GM18526 (cell line): Measurements from ENCODE around the gene SLC25A51.

ENCODE experiments used
- POLR2A ChIP-seq: IDR thresholded peaks from 3 replicates; pipeline ENCODE4 v1.6.1; 2011; ENCODE audit not compliant: insufficient read length; ENCODE audit errors: extremely low read depth

Gene SLC25A51

DNA sequence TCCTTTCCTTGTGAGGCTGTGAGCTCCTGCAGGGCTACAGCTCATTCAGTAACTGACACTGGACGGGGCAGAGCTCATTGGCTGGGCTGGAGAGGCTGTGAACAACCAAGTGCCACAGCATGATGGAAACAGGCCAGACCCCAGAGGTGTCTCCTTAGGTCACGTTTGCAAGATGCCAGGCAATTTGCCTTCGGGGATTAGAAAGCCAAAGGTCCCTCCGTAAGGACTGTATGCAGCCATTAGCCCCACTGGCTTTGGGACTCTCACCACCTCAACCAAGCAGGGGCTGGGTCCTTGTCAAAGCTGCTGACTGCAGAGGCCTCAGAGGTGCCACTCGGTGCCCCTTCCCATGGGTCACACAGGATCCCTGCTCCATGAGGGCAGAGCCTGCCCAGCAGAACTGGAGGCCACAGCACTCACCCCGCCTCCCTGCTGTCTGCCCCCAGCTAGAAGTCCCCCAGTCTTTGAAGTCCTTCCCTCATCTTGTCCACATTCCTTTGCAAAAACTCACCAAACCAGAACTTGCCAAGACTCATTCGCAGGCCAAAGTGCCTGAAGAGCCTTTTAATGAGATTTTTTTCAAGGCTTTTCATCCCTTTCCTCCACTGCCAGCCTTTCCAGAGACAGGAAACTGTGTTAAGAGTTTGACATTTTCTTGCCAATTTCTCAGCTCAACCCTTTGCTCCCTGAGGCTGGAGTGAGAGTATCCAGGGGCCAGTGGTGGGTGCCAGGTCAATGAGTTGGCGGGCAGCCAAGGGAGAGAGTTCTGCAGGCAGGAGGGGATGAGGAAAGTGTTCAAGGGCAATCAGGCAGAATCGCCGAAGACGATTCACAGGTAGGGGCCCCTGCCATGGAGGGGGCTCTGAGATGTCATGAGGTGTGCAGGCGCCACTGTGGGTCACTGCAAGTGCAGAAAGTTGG is 39.7 kb upstream of the SLC25A51 start:
- no peak for TF ChIP-seq POLR2A

DNA sequence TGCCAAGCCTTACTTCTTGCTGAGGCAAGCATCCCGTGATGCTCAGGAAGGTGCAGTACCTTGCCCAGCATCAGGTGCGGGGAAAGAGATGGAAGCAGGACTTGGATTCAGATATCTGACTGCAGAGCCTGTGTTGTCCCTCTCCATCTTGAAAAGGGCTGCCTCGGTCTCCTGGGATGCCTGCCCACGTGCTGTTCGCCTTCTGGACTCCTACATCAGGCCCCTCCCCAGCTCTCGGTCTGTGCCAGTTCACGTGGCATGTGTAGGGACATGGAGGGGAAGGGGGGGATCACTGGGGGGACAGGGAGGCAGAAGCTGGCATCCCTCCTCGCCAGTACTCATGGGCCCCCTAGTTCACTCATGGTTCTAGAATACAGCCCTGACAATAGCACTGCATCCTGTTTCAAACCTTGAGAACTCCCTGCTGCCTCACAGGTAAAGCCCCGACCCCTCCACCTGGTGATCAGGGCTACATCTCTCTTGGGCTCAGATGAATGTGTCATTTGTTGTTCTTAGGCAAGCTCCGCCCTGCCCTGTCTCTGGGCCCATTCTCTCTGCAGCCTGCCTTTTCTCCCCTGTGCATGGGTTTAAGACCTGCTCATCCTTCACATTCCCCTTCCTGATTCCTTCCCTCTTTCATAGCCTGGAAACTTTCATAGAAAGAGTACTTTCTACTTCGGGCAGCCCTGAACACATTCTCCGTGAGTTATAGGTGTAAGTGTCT is 38.9 kb upstream of the SLC25A51 start:
- no peak for TF ChIP-seq POLR2A

DNA sequence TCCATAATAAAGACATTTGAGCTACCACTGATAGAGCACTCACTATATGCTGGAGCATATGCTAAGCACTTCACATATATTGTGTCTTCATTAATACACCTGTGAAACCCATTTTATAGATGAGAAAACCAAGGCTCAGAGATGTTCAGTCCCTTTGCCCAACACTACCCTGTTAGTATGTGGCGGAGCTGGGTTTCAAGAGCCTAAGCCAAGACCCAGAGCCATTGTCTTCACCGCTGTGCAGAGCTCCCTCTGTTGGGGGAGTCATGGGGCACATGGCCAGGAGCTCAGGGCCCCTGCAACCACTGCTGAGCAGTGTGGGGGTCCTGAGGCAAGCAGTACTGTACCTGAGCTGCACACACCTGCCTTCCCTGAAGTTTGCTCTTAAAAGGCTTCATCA is 37.3 kb upstream of the SLC25A51 start:
- no peak for TF ChIP-seq POLR2A

DNA sequence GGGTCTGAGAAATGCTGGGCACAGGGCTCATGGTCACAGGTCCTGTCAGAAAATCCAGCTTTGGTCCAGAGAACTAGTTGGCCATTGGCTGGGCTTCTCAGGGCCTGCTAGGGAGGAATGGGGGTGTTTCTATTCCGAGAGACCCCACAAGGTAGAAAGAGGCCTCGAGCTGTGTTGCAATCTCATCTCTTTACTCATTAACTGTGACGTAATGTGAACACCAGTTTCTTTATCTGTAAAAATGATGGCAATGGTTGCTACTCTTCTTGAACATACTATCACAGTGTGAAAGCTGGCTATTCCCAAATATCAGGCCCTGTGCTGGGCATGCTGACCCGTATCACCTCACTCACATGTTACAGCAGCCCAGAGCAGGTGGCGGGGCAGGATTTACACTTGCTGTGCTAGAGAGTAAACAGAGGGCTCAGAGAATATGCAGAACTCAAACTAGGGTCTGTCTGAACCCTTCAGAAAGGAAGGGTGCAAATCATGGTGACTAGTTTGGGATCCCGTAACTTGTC is 35.7 kb upstream of the SLC25A51 start:
- TF ChIP-seq POLR2A: no peak

DNA sequence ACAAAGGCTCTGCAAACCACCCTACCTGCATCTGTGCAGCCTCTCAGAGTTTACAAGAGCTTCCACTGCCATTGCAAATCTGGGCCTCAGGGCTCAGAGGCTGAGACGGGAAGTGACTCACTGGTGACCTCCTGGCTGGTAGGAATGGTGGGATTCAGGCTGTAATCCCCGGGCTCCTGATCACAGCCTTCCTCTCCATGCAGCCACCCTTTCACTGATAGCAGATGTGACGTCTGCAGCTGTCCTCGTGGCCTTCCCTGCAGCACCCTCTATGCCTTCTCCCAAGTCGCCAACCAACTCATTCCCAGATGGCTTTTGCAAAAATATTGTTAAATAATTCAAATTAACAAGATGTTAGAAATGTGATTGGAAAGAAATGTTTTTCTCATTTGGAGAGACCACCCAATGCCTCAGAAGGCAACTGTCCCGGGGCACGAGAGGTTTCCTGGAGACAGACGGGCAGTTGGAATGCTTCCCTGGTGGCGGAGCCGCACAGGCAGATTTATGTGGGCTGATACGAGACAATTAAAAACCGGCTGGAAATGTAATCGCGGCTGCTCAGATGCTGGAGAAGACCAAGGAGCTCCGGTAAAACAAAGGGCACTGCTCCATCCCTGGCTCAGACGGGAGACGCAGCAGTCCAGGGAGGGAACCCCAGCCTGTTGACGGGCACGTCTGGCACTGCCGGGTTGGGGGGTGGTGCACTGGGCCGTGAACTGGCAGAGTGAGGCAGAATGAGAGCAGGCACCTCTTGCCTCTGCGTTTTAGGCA is 34.4 kb upstream of the SLC25A51 start:
- no peak for TF ChIP-seq POLR2A

DNA sequence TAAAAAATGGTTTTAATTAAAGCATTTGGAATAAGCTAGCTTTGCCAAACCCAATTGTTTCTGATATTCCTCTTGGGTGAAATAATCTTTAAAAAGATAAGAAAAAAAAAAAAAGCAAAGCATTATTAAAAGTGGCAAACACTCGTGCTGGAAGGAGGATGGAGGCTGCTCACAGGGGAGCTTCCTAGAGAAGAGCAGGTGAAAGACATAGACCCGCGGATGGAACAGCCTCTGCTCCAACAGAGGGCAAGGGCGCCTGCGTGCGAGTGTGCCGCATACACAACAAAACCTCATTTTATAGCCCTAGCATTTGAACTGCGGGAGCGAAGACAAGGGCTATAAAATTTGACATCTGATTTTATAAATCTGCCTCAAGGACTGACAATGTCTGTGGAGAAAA is 33.4 kb upstream of the SLC25A51 start:
- no peak for TF ChIP-seq POLR2A

DNA sequence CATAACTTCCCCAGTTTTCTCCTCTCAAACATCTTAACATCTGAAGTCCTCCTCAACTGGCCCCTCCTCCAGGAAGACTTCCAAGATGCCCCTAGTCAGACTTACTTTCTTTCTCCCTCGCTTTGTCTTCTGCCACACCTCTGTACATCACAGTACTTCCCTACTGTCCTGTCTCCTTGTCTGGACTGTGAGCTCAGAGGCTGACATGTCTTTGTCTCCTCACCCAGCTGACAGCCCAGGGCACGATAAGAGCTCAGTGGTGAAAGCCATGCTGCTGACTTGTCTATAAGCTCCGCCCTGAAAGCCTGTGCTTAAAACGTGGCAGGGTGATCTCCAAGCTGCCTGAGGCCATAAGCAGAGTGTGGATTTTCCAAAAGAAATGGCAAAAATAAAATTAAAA is 33.0 kb upstream of the SLC25A51 start:
- TF ChIP-seq POLR2A: no peak

DNA sequence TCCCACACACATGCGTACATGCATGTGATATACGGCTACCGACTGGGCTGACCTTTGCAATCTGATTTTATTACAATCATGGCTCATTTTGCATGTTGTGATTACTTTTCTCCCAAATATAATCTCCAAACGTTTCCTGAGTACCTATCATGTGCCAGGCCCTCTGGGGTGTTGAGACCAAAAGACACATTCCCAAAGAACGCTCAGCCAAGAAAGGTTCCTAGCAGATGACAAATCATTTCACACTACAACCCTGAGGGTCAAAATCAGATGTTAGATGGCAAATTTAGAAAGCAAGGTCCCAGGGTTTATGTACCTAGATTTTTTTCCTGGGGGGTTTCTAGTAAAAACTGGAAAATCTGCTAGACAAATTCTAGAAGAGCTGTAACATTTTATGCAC is 32.4 kb upstream of the SLC25A51 start:
- no peak for TF ChIP-seq POLR2A

DNA sequence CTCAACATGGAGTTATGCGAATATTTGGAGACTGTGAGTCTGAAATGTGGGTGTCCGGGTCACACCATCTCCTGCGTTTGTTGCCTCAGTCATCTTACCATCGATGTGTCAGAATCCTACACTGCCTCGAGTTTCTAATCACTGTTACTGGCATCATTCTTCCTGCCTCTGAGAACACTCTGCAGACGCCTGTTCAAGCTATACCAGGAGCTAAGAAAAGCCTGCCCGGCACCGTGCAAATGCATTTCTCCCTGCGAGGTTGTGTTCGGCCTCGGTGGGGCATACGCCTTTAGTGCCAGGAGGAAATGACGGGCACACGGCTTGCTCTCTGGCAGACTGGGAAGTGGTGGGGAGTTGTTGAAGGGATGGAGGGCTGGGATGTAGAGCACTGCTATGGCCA is 31.2 kb upstream of the SLC25A51 start:
- no peak for TF ChIP-seq POLR2A

DNA sequence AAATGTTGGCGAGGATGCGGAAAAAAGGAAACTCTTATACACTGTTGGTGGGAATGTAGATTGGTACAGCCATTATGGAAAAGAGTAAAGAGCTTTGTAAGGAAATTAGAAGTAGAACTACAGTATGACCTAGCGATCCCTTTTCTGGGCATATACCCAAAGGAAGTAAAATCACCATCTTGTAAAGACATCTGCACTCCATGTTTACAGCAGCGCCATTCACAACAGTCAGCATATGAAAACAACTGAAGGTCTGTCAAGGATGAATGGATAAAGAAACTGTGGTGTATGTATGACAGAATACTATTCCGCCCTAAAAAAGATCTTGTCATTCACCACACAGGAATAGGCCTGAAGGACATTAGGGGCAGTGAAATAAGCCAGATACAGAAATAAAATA is 27.7 kb upstream of the SLC25A51 start:
- no peak for TF ChIP-seq POLR2A

DNA sequence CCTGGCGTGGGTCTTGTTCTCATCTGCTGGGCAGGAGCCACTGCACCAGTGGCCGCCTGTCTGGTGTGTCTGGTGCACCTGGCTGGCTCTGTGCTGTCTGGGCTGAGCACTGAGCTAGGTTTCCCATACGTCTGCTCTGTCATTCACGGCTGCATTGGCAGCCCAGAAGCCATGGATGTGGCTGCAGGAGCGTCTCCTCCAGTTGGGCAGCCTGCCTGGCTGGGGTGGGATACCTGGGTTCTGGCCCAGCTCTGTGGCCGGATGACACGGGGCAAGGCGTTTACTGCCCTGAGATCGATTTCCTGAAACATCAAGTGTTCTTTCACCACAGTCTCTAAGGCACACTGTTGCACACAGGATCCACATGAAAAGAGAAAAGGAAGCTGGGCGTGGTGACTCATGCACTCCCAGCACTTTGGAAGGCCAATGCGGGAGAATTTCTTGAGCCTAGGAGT is 25.5 kb upstream of the SLC25A51 start:
- no peak for TF ChIP-seq POLR2A

DNA sequence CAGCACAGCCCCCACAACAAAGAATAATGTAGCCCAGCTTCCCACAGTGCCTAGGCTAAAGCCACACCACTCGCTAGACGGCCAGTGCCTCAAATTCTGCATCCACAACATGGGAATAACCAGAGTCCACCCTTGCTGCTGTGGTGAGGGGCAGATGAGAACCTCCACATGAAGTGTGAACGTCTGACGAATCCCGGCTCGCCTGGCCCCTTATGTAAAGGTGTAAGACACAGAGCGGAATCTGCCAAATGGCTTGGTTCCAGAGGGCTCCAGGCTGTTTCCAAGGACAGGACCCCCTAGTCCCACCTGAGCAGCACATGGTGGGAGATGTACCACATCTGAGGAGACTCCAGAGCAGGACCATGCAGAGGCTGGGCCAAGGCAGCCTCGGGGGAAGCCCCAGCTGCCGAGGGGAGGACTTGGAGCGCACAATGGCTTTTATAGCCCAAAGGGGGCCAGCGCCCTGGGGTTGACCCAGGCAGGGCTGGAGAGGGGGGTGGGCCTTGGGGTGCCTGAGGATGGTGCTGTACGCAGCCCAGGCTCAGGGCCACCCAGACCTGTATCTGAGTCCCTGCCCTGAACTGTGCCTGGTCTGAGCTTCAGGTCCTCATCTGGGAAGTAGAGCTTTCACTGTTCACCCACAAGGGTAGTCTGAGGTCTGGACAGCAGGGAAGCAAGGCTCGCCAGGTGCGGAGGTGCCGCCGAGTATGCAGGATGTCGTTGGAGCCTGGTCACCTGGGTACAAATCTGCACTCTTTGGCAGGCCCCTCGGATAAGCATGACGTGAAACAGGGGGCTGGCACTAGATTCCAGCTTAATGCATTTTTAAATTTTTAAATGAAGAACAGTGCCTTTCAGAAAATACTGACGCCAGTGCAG is 24.9 kb upstream of the SLC25A51 start:
- no peak for TF ChIP-seq POLR2A

DNA sequence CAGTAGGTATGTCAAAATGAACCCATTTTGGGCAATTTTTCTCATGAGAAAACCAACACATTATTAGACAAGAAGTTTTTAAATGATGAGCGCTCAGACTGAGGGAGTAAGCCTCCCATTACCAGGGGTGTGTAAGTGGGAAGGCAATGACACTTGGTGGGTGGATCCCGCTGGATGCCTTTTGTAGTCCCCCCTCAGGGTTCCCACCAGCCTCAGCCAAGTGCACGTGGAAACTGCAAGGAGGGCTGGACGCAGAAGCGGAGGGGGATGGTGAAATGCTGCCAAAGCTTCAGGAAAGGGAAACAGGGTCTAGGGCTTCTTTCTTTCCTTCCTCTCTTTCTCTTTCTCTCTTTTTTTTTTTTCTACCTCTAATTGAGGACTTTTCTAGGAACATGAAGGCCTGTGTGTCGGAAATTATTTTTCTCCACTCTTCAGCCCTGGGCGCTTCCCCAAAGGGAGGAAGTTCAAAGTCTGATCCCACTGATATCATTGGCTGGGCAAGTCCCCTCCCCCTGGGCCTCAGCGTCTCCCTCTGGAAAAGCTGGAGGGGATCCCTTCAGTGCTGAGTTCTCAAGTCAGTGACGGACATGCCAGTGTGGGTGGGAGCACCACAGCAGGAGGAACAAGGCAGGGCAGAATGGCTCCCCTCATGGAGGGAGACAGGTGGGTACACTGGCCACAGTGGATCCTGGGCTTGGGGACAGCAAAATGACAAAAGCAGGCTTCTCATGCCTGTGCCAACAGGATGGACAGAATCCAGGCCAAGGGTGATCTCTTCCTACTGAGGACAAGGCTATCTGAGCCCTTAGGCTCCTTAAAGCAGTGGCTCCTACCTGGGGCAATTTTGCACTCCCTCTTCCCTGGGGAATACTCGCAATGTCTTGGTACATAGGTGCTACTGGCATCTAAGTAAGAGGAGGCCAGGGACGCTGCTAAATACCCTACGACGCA is 23.9 kb upstream of the SLC25A51 start:
- TF ChIP-seq POLR2A: no peak

DNA sequence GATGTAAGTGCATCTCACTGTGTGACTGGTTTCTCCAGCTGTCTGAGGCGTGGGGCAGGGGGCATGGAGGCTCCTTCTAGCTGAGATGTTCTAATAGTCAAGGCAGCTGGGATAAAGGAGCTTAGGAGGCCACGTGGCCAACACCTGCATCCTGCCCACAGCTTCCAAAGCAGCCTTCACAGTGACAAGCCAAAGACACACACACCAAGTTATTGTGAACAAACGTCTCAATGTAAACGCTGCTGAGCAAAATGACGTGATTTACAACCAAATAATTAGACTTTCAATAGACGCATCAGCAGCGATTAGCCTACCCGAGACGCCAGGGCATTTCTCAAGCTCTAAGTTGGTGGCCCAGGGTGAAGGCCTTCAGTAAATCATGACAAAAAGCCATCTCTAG is 23.2 kb upstream of the SLC25A51 start:
- TF ChIP-seq POLR2A: no peak

DNA sequence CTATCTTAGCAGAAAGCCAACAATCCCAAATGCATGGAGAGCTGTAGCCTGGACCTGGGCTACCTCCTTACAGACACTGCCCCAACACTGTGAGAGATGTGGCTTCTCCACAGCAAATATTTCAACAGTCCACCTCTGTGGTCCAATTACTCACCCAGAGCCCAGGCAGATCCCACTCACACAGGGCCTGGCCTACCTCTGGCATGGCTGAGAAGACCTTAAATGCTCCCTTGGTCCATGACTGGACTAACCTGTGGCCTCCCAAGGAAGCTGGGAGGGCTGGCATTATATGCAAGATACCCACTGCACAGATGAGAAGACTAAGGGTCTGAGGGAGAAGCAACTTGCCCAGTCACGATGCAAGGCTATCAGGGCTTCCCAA is 22.8 kb upstream of the SLC25A51 start:
- no peak for TF ChIP-seq POLR2A
